Activated B cell treated with CpG ODN at 0.5 μM for 24 hours (primary cell): Measurements from ENCODE around the gene PDLIM4. TPM values are rescaled to one million over a fixed set of nuclear protein-coding genes. Genes with fewer than 3 reads are reported as not detected.

ENCODE experiments used
- ATAC-seq: fragments of 200-7000 bp; cut with Tn5 transposase; one replicate; pipeline ENCODE4 v1.10.0; 2021; ENCODE audit warnings: low read depth, mild to moderate bottlenecking, moderate library complexity
- CTCF ChIA-PET: fragments of 350-600 bp; sonication (Branson Sonifier 250); formaldehyde crosslinking; loops from one replicate; lab custom pipeline; 2021; ENCODE audit warnings: antibody characterized with exemption; lab: Charles Lee
- POLR2A ChIA-PET: fragments of 350-600 bp; sonication (Branson Sonifier 250); formaldehyde crosslinking; loops from one replicate; lab custom pipeline; 2021; ENCODE audit warnings: antibody characterized with exemption; lab: Charles Lee
- DNase-seq: peaks from one replicate; pipeline ENCODE4 v3.0.0; 2022
- H3K27ac Mint-ChIP-seq: one replicate; pipeline ENCODE4 v1.8.0; 2020; ENCODE audit warnings: mixed read lengths
- H3K27me3 Mint-ChIP-seq: one replicate; pipeline ENCODE4 v1.8.0; 2021; ENCODE audit warnings: mixed read lengths
- H3K36me3 Mint-ChIP-seq: one replicate; pipeline ENCODE4 v1.8.0; 2021; ENCODE audit warnings: low read depth, mixed read lengths
- H3K4me1 Mint-ChIP-seq: one replicate; pipeline ENCODE4 v1.8.0; 2021; ENCODE audit warnings: mixed read lengths
- H3K4me3 Mint-ChIP-seq: one replicate; pipeline ENCODE4 v1.8.0; 2020; ENCODE audit warnings: mild to moderate bottlenecking, mixed read lengths
- H3K9me3 Mint-ChIP-seq: one replicate; pipeline ENCODE4 v1.8.0; 2020; ENCODE audit warnings: mixed read lengths
- intact Hi-C: fragments of 100-400 bp; cut with micrococcal nuclease; formaldehyde crosslinking; loops from one replicate; pipeline ENCODE4 v1.15.1; 2024
- total RNA-seq: library from RNA; stranded (reverse); gene quantifications from 2 replicates; pipeline ENCODE4 v1.2.3, GENCODE V29; 2022
- TF ChIP-seq, protein P1 (sequence below): fragments of 200-600 bp; IDR thresholded peaks from one replicate; pipeline ENCODE4 v1.8.0; 2022; ENCODE audit warnings: antibody characterized with exemption, mild to moderate bottlenecking

The PDLIM4 gene
- total RNA-seq, 1 donor from 2014 or later = not detected

- Mint-ChIP-seq H3K4me1 (peaks cover 9% of the 10 kb centered on the region), H3K27me3 (peaks cover 9% of the 10 kb centered on the region), H3K9me3 (no peaks in the 10 kb centered on the region), H3K27ac (no peak overlapping the region), H3K36me3 (no peaks in the 10 kb centered on the region), H3K4me3 (no peak overlapping the region)
- DNase-seq = no peak
- POLR2A ChIA-PET = no interaction called here
- TF ChIP-seq, protein P1, sequence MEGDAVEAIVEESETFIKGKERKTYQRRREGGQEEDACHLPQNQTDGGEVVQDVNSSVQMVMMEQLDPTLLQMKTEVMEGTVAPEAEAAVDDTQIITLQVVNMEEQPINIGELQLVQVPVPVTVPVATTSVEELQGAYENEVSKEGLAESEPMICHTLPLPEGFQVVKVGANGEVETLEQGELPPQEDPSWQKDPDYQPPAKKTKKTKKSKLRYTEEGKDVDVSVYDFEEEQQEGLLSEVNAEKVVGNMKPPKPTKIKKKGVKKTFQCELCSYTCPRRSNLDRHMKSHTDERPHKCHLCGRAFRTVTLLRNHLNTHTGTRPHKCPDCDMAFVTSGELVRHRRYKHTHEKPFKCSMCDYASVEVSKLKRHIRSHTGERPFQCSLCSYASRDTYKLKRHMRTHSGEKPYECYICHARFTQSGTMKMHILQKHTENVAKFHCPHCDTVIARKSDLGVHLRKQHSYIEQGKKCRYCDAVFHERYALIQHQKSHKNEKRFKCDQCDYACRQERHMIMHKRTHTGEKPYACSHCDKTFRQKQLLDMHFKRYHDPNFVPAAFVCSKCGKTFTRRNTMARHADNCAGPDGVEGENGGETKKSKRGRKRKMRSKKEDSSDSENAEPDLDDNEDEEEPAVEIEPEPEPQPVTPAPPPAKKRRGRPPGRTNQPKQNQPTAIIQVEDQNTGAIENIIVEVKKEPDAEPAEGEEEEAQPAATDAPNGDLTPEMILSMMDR = no peak
- intact Hi-C loops = no loop called here
- CTCF ChIA-PET = no interaction called here
- no peak for ATAC-seq
Measured at GRCh38 chr5:132277256-132277655, 19.8 kb downstream of the PDLIM4 start.

- DNase-seq = no peak
- TF ChIP-seq, protein P1 = no peak
- POLR2A ChIA-PET = no interaction called here
- Mint-ChIP-seq H3K27me3 (peaks cover 5% of the 10 kb centered on the region), H3K4me3 (no peak overlapping the region), H3K36me3 (no peaks in the 10 kb centered on the region), H3K27ac (no peak overlapping the region), H3K4me1 (peaks cover 3% of the 10 kb centered on the region), H3K9me3 (no peaks in the 10 kb centered on the region)
- intact Hi-C loops = no loop called here
- ATAC-seq = no peak
- CTCF ChIA-PET = no interaction called here
Measured at GRCh38 chr5:132277971-132278853, 20.7 kb downstream of the PDLIM4 start.

GRCh38 chr5:132279801-132280200, 22.3 kb downstream of the PDLIM4 start:
- H3K36me3 Mint-ChIP-seq = no peaks in the 10 kb centered on the region
- H3K9me3 Mint-ChIP-seq = no peaks in the 10 kb centered on the region
- H3K4me1 Mint-ChIP-seq = peaks cover 3% of the 10 kb centered on the region
- POLR2A ChIA-PET = no interaction called here
- TF ChIP-seq, protein P1 = no peak
- ATAC-seq (no peak), DNase-seq (no peak)
- CTCF ChIA-PET = no interaction called here
- H3K27me3 Mint-ChIP-seq = peaks cover 3% of the 10 kb centered on the region
- no peak overlapping the region for H3K27ac Mint-ChIP-seq
- H3K4me3 Mint-ChIP-seq = no peak overlapping the region
- intact Hi-C loops = no loop called here

GRCh38 chr5:132280371-132281240, 23.1 kb downstream of the PDLIM4 start:
- Mint-ChIP-seq H3K4me1 (peaks cover 3% of the 10 kb centered on the region), H3K9me3 (no peaks in the 10 kb centered on the region), H3K36me3 (no peaks in the 10 kb centered on the region), H3K4me3 (no peak overlapping the region), H3K27me3 (no peaks in the 10 kb centered on the region), H3K27ac (no peak overlapping the region)
- ATAC-seq = no peak
- TF ChIP-seq, protein P1 = no peak
- ChIA-PET CTCF (interaction anchor here (1.5 kb wide), 1 partner anchor 8 kb away, joined by 6 read pairs; no protein-coding TSS in a partner anchor), POLR2A (no interaction called here)
- intact Hi-C loops = no loop called here
- DNase-seq = no peak
